Dedifferentiated amniotic fluid mesenchymal stem cell (primary cell): ENCODE data around the gene KRTAP9-6.
A peak's percentile ranks its signal among the peaks of the same experiment; 100 is the strongest.
"Not testable (repeated sequence)": the region's sequence is repeated elsewhere in the genome, so short reads cannot be mapped to it uniquely, and the experiment has no call there.

Experiments used
- DNase-seq: peaks from one replicate; pipeline ENCODE4 v3.0.0-alpha.2; 2016; ENCODE audit errors: extremely low spot score

KRTAP9-6 gene

GRCh38 chr17:41265078-41265477 lies at the start of gene KRTAP9-6:
Gene KRTAP9-6, plus strand, starts transcription at chr17:41265378. Its CDS starts 0 bp downstream, at chr17:41265378.
- no peak for DNase-seq

GRCh38 chr17:41215681-41216080 lies 49.5 kb upstream of the KRTAP9-6 start:
- DNase-seq: no peak

GRCh38 chr17:41223821-41224220 lies 41.4 kb upstream of the KRTAP9-6 start:
- peak; percentile 16 for DNase-seq

GRCh38 chr17:41226051-41226450 lies 39.1 kb upstream of the KRTAP9-6 start:
- no peak for DNase-seq

GRCh38 chr17:41226598-41227095 lies 38.5 kb upstream of the KRTAP9-6 start, which contains the start of gene KRTAP9-2:
Gene KRTAP9-2, plus strand, starts transcription at chr17:41226648. Its CDS starts 7 bp downstream, at chr17:41226655.
- DNase-seq: not testable (repeated sequence)

- no peak for DNase-seq
Observed at GRCh38 chr17:41230094-41230493, 35.1 kb upstream of the KRTAP9-6 start.

GRCh38 chr17:41231731-41232130 lies 33.4 kb upstream of the KRTAP9-6 start:
- DNase-seq: no peak

GRCh38 chr17:41232399-41233105 lies 32.6 kb upstream of the KRTAP9-6 start, which contains the start of gene KRTAP9-3:
Gene KRTAP9-3, plus strand, starts transcription at chr17:41232449. Its CDS starts 53 bp downstream, at chr17:41232502.
- not testable (repeated sequence) for DNase-seq

GRCh38 chr17:41237116-41237515 lies 28.1 kb upstream of the KRTAP9-6 start:
- not testable (repeated sequence) for DNase-seq

- not testable (repeated sequence) for DNase-seq
Observed at GRCh38 chr17:41237949-41238437, 27.2 kb upstream of the KRTAP9-6 start, which contains the start of gene KRTAP9-8. Gene KRTAP9-8, plus strand, starts transcription at chr17:41237999. Its CDS starts 53 bp downstream, at chr17:41238052.

- not testable (repeated sequence) for DNase-seq
Observed at GRCh38 chr17:41246995-41247787, 18.0 kb upstream of the KRTAP9-6 start.

GRCh38 chr17:41249637-41250240 lies 15.4 kb upstream of the KRTAP9-6 start, which contains the start of gene KRTAP9-4:
Gene KRTAP9-4, plus strand, starts transcription at chr17:41249687. Its CDS starts 34 bp downstream, at chr17:41249721.
- not testable (repeated sequence) for DNase-seq

- DNase-seq: no peak
Observed at GRCh38 chr17:41251261-41251660, 13.9 kb upstream of the KRTAP9-6 start.

- DNase-seq: no peak
Observed at GRCh38 chr17:41254861-41255260, 10.3 kb upstream of the KRTAP9-6 start.

- DNase-seq: not testable (repeated sequence)
Observed at GRCh38 chr17:41255381-41256290, 9.5 kb upstream of the KRTAP9-6 start, which contains the start of gene KRTAP9-9. Gene KRTAP9-9, plus strand, starts transcription at chr17:41255384.

- no peak for DNase-seq
Observed at GRCh38 chr17:41256291-41256685, 8.9 kb upstream of the KRTAP9-6 start.

GRCh38 chr17:41258406-41258805 lies 6.8 kb upstream of the KRTAP9-6 start:
- DNase-seq: no peak

- DNase-seq: no peak
Observed at GRCh38 chr17:41263212-41263611, 2.0 kb upstream of the KRTAP9-6 start.

GRCh38 chr17:41264599-41264998 lies 579 bp upstream of the KRTAP9-6 start:
- DNase-seq: no peak

GRCh38 chr17:41267711-41268110 lies 2.5 kb downstream of the KRTAP9-6 start:
- no peak for DNase-seq
